Lung (tissue), 16 donors: ENCODE results near the gene CTU2. TPM values are rescaled to one million over a fixed set of nuclear protein-coding genes. Genes with fewer than 3 reads are reported as not detected.

Experiments
- ATAC-seq: fragments of 200-7000 bp; cut with Tn5 transposase; one replicate; pipeline ENCODE4 v1.9.1; 2020; ENCODE audit warnings: moderate number of reproducible peaks; ENCODE audit not compliant: insufficient read depth, low FRiP score
- DNase-seq, 3 donors: peaks; one replicate each; pipeline ENCODE4 v3.0.0-alpha.2; 2013 to 2017
- H3K27ac ChIP-seq, 2 donors: one replicate each; pipeline ENCODE4 v1.5.1; 2013; ENCODE audit warnings: mild to moderate bottlenecking in 2 of 2, moderate library complexity in 2 of 2, control low read depth in 1 of 2, inconsistent platforms in 1 of 2, low read depth in 1 of 2, low read length in 1 of 2
- H3K27me3 ChIP-seq, 3 donors: one replicate each; pipeline ENCODE4 v1.5.1; 2013; ENCODE audit warnings: low read length in 2 of 3; ENCODE audit not compliant: control insufficient read depth in 3 of 3, insufficient read depth in 3 of 3
- H3K36me3 ChIP-seq, 4 donors: one replicate each; pipeline ENCODE4 v1.5.1; 2013; ENCODE audit warnings: low read length in 4 of 4, mild to moderate bottlenecking in 1 of 4, moderate library complexity in 1 of 4; ENCODE audit not compliant: control insufficient read depth in 4 of 4, insufficient read depth in 4 of 4
- H3K4me1 ChIP-seq, 5 donors: one replicate each; pipeline ENCODE4 v1.5.1; 2013; ENCODE audit warnings: low read length in 5 of 5, mild to moderate bottlenecking in 2 of 5, moderate library complexity in 1 of 5; ENCODE audit not compliant: control insufficient read depth in 5 of 5, insufficient read depth in 5 of 5
- H3K4me3 ChIP-seq: one replicate; pipeline ENCODE4 v1.5.1; 2013; ENCODE audit warnings: mild to moderate bottlenecking, control low read depth, moderate library complexity
- H3K9ac ChIP-seq, 2 donors: one replicate each; pipeline ENCODE4 v1.5.1; 2013; ENCODE audit warnings: low read length in 2 of 2, control low read depth in 1 of 2; ENCODE audit not compliant: insufficient read depth in 1 of 2
- H3K9me3 ChIP-seq, 4 donors: one replicate each; pipeline ENCODE4 v1.5.1; 2013; ENCODE audit warnings: low read length in 3 of 4, mild to moderate bottlenecking in 1 of 4, moderate library complexity in 1 of 4; ENCODE audit not compliant: control insufficient read depth in 4 of 4, insufficient read depth in 3 of 4
- WGBS, 2 donors: extraction: QIAGEN DNeasy Blood & Tissue Kit; methylation state at CpG; one replicate each; pipeline ENCODE4 v1.1.7; 2013; 5-methylcytosine and 5-hydroxymethylcytosine counted together
- long read RNA-seq, 5 donors: transcript quantifications; one replicate each; lab custom pipeline, GENCODE V29; 2026
- polyA plus RNA-seq, 2 donors: library from polyadenylated mRNA; stranded (reverse); fragments of 200-250 nt; gene quantifications; one replicate each; pipeline ENCODE4 v1.2.1, GENCODE V29; 2013
- total RNA-seq, 2 donors: library from RNA; depleted of rRNA in 1 of 2; stranded (reverse); fragments of >200 nt in 1 of 2; gene quantifications; one replicate each; pipeline ENCODE4 v1.2.1, GENCODE V29; 2014 to 2021
- TF ChIP-seq, protein P1 (sequence below): IDR thresholded peaks from 2 replicates; pipeline ENCODE4 v1.5.1; 2012; ENCODE audit warnings: mild to moderate bottlenecking; ENCODE audit errors: control extremely low read depth, extremely low read depth
- donor health status: control.
- donor health status: control.
- donor health status: Bipolar disorder and iron deficiency.
- donor health status: healthy.
- donor health status: DM: yes; HTN: yes; CAD: no.

CTU2 gene
- total RNA-seq (10 to 100 TPM in 1 of 2 donors, 1 to 10 TPM in 1; 5.7 to 23.4 TPM), polyA plus RNA-seq (10 to 100 TPM; 17.2 to 19.4 TPM)
- long read RNA-seq, donor 1, transcript CTU2-202 (15 exons, 1,751 nt): major isoform, 6 of 40 reads
- long read RNA-seq, donor 1, partial matches to known transcripts: 33 of 40 reads
- long read RNA-seq, donor 1, other reads (novel, unspliced or antisense): 0 of 40 reads
- long read RNA-seq, donor 2, partial matches to known transcripts: 0 of 3 reads
- long read RNA-seq, donor 2, other reads (novel, unspliced or antisense): 0 of 3 reads
- long read RNA-seq, donor 3: 0 reads
- long read RNA-seq, donor 4, partial matches to known transcripts: 0 of 5 reads
- long read RNA-seq, donor 4, other reads (novel, unspliced or antisense): 0 of 5 reads
- long read RNA-seq, donor 5, partial matches to known transcripts: 0 of 4 reads
- long read RNA-seq, donor 5, other reads (novel, unspliced or antisense): 0 of 4 reads

DNA sequence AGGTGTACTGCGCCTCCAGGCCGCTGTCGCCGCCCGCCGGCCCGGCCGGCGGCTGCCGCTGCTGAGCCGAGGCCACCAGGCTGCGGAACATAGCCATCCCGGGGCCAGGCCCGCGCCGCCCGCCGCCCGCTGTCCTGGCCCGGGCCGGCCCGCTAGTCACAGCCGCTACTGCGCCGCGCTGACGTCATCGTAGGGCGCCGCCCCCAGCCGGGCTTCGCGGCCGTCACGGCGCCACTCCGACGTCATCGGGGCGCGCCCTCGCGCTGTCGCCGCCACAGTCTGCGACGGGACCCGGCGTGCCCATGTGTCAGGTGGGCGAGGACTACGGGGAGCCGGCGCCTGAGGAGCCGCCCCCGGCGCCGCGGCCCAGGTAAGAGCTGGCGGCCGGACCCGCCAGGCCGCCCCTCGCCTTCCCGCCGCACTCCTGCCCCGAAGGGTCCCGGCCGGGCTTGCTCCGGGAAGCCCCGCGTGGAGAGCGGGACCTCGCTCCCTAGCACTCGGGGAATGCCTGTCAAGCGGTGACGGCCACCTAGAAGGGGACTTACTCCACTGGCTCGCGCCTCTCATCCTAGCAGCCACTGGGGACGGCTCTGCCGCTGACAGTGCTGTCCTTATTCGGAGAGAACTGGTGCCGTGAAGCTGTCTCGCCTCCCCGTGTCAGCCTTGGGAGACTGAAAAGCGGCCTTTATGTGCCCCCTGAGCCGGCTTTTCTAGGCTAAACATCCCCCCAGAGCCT lies at the start of gene CTU2, which contains the start of gene RNF166:
Gene CTU2, plus strand, starts transcription at position 275 of the 736 bp plus-strand sequence. Its CDS starts 28 bp downstream, at position 303.
Gene RNF166, minus strand, starts transcription at position 180 of the 736 bp plus-strand sequence. Its CDS starts 83 bp downstream, at position 97.
- peaks cover 0 to 2% (median 0%) of the 10 kb centered on the region in 4 donors for H3K9me3 ChIP-seq
- ATAC-seq: peak; percentile 72
- DNase-seq: peak; percentile 84 to 95 (median 90)
- H3K27me3 ChIP-seq: no peaks in the 10 kb centered on the region
- H3K4me1 ChIP-seq: peaks cover 0 to 32% (median 5%) of the 10 kb centered on the region in 5 donors
- H3K4me3 ChIP-seq: peak within 1 kb of the TSS; percentile 75
- peaks cover 0 to 6% (median 0%) of the 10 kb centered on the region in 4 donors for H3K36me3 ChIP-seq
- H3K9ac ChIP-seq: peak within 1 kb of the TSS; percentile 4 to 24
- H3K27ac ChIP-seq: peak within 1 kb of the TSS; percentile 86 to 92
- WGBS, 2 donors: 0 to 1% methylated on average over 32 to 86 of the region's 86 CpGs
- TF ChIP-seq, protein P1, sequence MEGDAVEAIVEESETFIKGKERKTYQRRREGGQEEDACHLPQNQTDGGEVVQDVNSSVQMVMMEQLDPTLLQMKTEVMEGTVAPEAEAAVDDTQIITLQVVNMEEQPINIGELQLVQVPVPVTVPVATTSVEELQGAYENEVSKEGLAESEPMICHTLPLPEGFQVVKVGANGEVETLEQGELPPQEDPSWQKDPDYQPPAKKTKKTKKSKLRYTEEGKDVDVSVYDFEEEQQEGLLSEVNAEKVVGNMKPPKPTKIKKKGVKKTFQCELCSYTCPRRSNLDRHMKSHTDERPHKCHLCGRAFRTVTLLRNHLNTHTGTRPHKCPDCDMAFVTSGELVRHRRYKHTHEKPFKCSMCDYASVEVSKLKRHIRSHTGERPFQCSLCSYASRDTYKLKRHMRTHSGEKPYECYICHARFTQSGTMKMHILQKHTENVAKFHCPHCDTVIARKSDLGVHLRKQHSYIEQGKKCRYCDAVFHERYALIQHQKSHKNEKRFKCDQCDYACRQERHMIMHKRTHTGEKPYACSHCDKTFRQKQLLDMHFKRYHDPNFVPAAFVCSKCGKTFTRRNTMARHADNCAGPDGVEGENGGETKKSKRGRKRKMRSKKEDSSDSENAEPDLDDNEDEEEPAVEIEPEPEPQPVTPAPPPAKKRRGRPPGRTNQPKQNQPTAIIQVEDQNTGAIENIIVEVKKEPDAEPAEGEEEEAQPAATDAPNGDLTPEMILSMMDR: no peak

- Histone ChIP-seq H3K27ac (no peak overlapping the region), H3K27me3 (no peaks in the 10 kb centered on the region), H3K9ac (no peak overlapping the region), H3K9me3 (no peaks in the 10 kb centered on the region), H3K4me1 (peaks cover 0 to 7% (median 6%) of the 10 kb centered on the region in 5 donors), H3K36me3 (peaks cover 0 to 56% (median 8%) of the 10 kb centered on the region in 4 donors), H3K4me3 (no peak overlapping the region)
- TF ChIP-seq, protein P1: no peak
- DNase-seq (no peak), ATAC-seq (no peak)
- 91 to 94% methylated on average over 19 of the region's 19 CpGs for WGBS, 2 donors
Observed at GRCh38 chr16:88657371-88657770, 48.9 kb upstream of the CTU2 start.

DNA sequence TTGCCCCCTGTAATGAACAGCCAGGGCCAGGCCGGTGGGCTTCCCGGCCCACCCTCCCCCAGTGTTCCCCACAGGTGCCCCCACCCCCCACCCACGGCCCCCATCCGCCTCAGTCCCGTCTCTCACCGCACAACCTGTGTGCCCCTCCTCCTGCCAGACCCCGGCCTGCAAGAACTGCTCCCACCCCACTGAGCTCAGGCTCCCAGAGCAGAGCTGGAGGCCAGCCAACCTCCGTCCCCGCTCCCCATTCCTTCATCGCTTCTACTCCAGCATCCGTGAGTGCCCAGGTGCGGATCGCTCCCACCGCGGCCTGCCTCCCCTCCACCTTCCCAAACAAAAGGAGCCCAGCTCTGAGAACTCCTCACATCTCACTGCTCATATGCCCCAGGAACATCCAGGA lies 47.6 kb upstream of the CTU2 start:
- Histone ChIP-seq H3K27ac (no peak overlapping the region), H3K27me3 (no peaks in the 10 kb centered on the region), H3K9ac (no peak overlapping the region), H3K4me3 (no peak overlapping the region), H3K36me3 (peaks cover 0 to 46% (median 8%) of the 10 kb centered on the region in 4 donors), H3K9me3 (no peaks in the 10 kb centered on the region), H3K4me1 (peaks cover 0 to 8% (median 7%) of the 10 kb centered on the region in 5 donors)
- DNase-seq: no peak
- ATAC-seq: no peak
- WGBS, 2 donors: 93 to 97% methylated on average over 15 of the region's 15 CpGs
- TF ChIP-seq, protein P1: no peak
